ENCODE measurements around the gene RPIA.

- TF ChIP-seq CTCF (IDR thresholded peaks at IDR 0.05; ENCODE audit: low read depth, low read length, missing input control) (no peak), FOXA1 (IDR thresholded peaks at IDR 0.05) (no peak), REST (IDR thresholded peaks at IDR 0.05) (no peak)
Observed at GRCh38 chr2:88753833-88754584, 62.5 kb downstream of the RPIA start.

Data from liver (tissue), 2 donors.